Activated CD4-positive, alpha-beta T cell treated with anti-CD3 and anti-CD28 coated beads, Interleukin-2, amount 50 U/mL, for 1 hour (primary cell): ENCODE measurements around the gene CTSS.

Experiments used
- DNase-seq: peaks from one replicate; pipeline ENCODE4 v3.0.0-alpha.2; 2020

Gene CTSS

DNA sequence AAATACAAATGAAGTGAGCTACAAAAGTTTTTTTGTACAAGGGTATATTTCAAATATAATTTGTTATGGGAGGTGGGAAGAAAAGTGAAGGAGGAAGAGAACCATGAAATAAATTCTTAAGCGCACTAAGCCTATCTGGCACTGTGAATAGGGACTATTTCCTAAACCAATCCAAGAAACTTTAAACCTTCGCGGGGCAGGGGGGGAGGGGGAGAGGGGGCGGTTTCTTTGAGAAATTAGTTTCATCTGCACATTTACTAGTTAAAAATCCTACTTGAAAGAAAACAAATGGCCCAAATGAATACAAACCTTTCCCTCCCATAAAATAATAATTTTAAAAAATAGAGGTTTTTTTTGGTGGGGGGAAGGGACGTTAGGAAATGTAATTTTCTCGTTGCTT, 69.0 kb downstream of the CTSS start:
- DNase-seq: no peak

GRCh38 chr1:150696162-150696561, 69.4 kb downstream of the CTSS start:
- no peak for DNase-seq

DNA sequence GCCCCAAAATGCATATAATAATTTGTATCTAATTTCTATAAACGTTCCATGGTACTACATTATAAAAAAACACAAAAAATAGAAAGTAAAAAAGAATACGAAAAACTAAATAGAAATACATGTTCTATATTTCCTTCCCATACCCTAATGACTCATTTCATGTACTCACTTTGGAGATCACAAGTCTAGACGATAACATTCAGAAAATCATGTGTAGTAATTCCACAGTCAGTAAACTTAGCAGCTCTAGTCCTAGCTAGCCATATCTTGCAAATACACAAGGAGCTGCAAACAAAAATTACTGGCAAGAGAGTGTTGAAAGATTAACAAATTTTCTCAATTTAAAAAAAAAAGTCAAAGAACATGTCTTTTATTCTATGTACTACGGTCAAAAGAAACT, 70.0 kb downstream of the CTSS start:
- no peak for DNase-seq

GRCh38 chr1:150692720-150693119, 72.9 kb downstream of the CTSS start:
- DNase-seq: no peak

DNA sequence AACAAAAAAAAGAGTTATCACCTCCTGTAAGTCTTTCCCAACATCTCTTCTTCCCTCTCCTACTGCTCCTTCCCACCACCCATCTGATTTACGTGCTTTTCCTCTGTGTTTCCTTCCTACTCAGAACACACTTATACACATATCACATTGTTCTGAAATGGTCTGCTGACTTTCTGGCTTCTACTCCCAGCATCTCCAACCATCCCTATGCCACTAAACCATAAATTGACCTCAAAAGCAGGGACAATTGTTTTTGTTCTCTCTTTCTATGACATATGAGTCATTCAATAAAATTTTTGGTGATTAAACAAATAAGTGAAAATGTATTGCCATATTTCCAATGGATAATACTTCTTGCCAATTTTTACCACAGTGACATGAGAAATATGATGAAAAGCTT, 76.8 kb downstream of the CTSS start:
- DNase-seq: no peak

GRCh38 chr1:150686275-150686674, 79.3 kb downstream of the CTSS start:
- no peak for DNase-seq

GRCh38 chr1:150683914-150684313, 81.7 kb downstream of the CTSS start:
- DNase-seq: no peak
